ENCODE results near the gene HSF5.
A peak's percentile ranks its signal among the peaks of the same experiment; 100 is the strongest.
"Not testable (repeated sequence)": the region's sequence is repeated elsewhere in the genome, so short reads cannot be mapped to it uniquely, and the experiment has no call there.

The HSF5 gene

GRCh38 chr17:58412064-58412703 lies 76.0 kb downstream of the HSF5 start:
- DNase-seq: no peak

GRCh38 chr17:58411408-58411894 lies 76.8 kb downstream of the HSF5 start:
- DNase-seq: no peak

- no peak for DNase-seq
Observed at GRCh38 chr17:58410714-58411407, 77.3 kb downstream of the HSF5 start.

GRCh38 chr17:58409432-58409831 lies 78.8 kb downstream of the HSF5 start:
- no peak for DNase-seq

- DNase-seq: no peak
Observed at GRCh38 chr17:58403311-58403710, 84.9 kb downstream of the HSF5 start.

- no peak for DNase-seq
Observed at GRCh38 chr17:58402679-58403078, 85.5 kb downstream of the HSF5 start.

GRCh38 chr17:58402047-58402446 lies 86.2 kb downstream of the HSF5 start:
- DNase-seq: peak; percentile 14

- no peak for DNase-seq
Observed at GRCh38 chr17:58401287-58401686, 86.9 kb downstream of the HSF5 start.

- DNase-seq: no peak
Observed at GRCh38 chr17:58400826-58401225, 87.4 kb downstream of the HSF5 start.

- no peak for DNase-seq
Observed at GRCh38 chr17:58399974-58400373, 88.2 kb downstream of the HSF5 start.

- no peak for DNase-seq
Observed at GRCh38 chr17:58398574-58399266, 89.5 kb downstream of the HSF5 start.

- DNase-seq: not testable (repeated sequence)
Observed at GRCh38 chr17:58397421-58397820, 90.8 kb downstream of the HSF5 start.

- no peak for DNase-seq
Observed at GRCh38 chr17:58396173-58396572, 92.0 kb downstream of the HSF5 start.

GRCh38 chr17:58394534-58395223 lies 93.5 kb downstream of the HSF5 start:
- DNase-seq: no peak

- no peak for DNase-seq
Observed at GRCh38 chr17:58391302-58391984, 96.8 kb downstream of the HSF5 start.

GRCh38 chr17:58390884-58391283 lies 97.3 kb downstream of the HSF5 start:
- DNase-seq: no peak

GRCh38 chr17:58388302-58389190 lies 99.7 kb downstream of the HSF5 start:
- DNase-seq: no peak

GRCh38 chr17:58387834-58388233 lies 100.4 kb downstream of the HSF5 start:
- DNase-seq: no peak

- DNase-seq: no peak
Observed at GRCh38 chr17:58386708-58387107, 101.5 kb downstream of the HSF5 start.

GRCh38 chr17:58385359-58385899 lies 102.8 kb downstream of the HSF5 start:
- DNase-seq: no peak

- DNase-seq: no peak
Observed at GRCh38 chr17:58384897-58385296, 103.3 kb downstream of the HSF5 start.
